Measurements from ENCODE around the gene TP53TG5.

Gene TP53TG5

DNA sequence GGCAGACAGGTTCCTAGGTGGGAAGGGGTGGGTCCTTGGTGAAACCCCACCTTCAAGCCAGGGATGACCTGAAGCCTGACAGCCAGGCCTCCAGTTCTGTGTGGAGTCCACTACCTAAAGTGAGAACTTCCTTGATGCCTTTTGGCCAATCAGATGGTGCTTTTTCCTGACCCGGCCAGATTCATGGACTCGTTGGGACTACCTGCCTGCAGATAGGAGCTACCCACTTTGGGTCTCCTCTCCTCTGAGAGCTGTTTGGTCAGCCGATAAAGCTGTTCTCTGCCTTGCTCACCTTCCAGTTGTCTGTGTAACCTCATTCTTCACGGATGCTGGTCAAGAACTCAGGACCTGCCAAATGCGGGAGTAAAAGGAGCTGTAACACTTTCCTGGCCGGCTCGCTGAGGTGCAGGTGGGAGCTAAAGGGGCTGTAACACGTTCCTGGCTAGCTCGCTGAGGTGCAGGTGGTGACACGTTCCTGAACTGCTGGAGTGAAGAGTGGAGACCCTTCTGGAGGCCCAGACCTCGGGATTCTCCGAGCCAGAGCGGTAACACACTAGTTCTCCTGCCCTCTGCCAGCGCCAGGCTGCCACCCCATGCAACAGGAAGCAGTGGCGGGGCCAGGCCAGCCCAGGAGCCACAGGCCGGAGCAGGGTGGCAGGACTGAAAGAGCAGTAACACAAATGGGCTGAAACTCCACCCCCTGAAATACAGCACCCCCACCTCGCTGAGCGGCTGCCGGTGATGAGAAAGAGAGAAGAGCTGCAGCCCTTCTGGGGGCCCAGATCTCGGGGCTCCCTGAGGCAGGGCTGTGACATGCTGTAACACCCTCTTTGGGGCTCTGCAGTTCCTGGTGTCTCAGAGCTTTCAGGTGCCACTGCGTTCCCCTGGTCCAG lies 16.3 kb upstream of the TP53TG5 start:
- Histone ChIP-seq H3K4me3 (ENCODE audit: control insufficient read depth in 1 of 7, extremely low read depth in 1 of 7, insufficient read depth in 4 of 7, low read depth in 2 of 7, low read length in 6 of 7) (no peak overlapping the region), H3K27ac (ENCODE audit: insufficient read depth in 1 of 2, low read depth in 1 of 2, low read length in 2 of 2, poor library complexity in 1 of 2, severe bottlenecking in 2 of 2) (no peak overlapping the region), H3K36me3 (ENCODE audit: control insufficient read depth in 4 of 4, insufficient read depth in 4 of 4, low read length in 3 of 4) (no peaks in the 10 kb centered on the region), H3K27me3 (replicated peaks in 2 of 5; ENCODE audit: control insufficient read depth in 4 of 5, insufficient read depth in 5 of 5, low read length in 4 of 5) (no peaks in the 10 kb centered on the region), H3K9me3 (ENCODE audit: control extremely low read depth in 1 of 5, control insufficient read depth in 4 of 5, insufficient read depth in 2 of 5, low read depth in 1 of 5, low read length in 4 of 5) (peaks cover 0 to 2% (median 0%) of the 10 kb centered on the region in 5 experiments), H3K4me1 (ENCODE audit: control extremely low read depth in 1 of 4, control insufficient read depth in 4 of 4, insufficient read depth in 4 of 4, low read length in 3 of 4) (no peaks in the 10 kb centered on the region)
- ChIA-PET POLR2A (no interaction called here), CTCF (interaction anchor here (0.6 to 1.8 kb wide), 5 partner anchors 9 to 42 kb away, joined by 3 to 6 read pairs (median 4); partner anchors contain the start of gene SYS1)
- 90% methylated on average over 20 of the region's 21 CpGs for WGBS (ENCODE audit: insufficient coverage)
- DNase-seq, result no peak

DNA sequence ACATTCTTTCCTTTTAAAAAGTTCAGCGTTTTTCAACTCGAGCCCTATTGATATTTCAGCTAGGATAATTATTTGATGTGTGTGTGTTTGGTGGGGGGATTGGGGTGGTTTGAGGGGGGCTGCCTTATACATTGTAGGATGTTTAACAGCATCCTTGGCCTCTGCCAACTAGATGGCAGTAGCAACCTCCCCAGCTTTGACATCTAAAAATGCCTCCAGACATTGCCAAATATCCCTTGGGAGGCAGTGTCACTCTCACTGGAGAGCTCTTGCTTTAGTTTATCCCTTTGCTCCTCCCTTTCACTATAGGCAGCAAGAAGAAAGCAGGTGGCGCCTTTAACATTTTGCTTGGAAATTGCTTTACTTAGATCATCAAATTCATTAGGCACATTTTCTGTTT lies 14.6 kb upstream of the TP53TG5 start:
- Histone ChIP-seq H3K9me3 (ENCODE audit: control extremely low read depth in 1 of 5, control insufficient read depth in 4 of 5, insufficient read depth in 2 of 5, low read depth in 1 of 5, low read length in 4 of 5) (no peaks in the 10 kb centered on the region), H3K27ac (ENCODE audit: insufficient read depth in 1 of 2, low read depth in 1 of 2, low read length in 2 of 2, poor library complexity in 1 of 2, severe bottlenecking in 2 of 2) (no peak overlapping the region), H3K36me3 (ENCODE audit: control insufficient read depth in 4 of 4, insufficient read depth in 4 of 4, low read length in 3 of 4) (no peaks in the 10 kb centered on the region), H3K4me1 (ENCODE audit: control extremely low read depth in 1 of 4, control insufficient read depth in 4 of 4, insufficient read depth in 4 of 4, low read length in 3 of 4) (no peaks in the 10 kb centered on the region), H3K4me3 (ENCODE audit: control insufficient read depth in 1 of 7, extremely low read depth in 1 of 7, insufficient read depth in 4 of 7, low read depth in 2 of 7, low read length in 6 of 7) (no peak overlapping the region), H3K27me3 (replicated peaks in 2 of 5; ENCODE audit: control insufficient read depth in 4 of 5, insufficient read depth in 5 of 5, low read length in 4 of 5) (no peaks in the 10 kb centered on the region)
- ChIA-PET POLR2A (no interaction called here), CTCF (interaction anchor here (0.6 to 2.3 kb wide), 5 partner anchors 12 to 1124 kb away, joined by 3 to 9 read pairs (median 3); no protein-coding TSS in a partner anchor)
- 100% methylated on average over 1 of the region's 3 CpGs for WGBS (ENCODE audit: insufficient coverage)
- no peak for DNase-seq

DNA sequence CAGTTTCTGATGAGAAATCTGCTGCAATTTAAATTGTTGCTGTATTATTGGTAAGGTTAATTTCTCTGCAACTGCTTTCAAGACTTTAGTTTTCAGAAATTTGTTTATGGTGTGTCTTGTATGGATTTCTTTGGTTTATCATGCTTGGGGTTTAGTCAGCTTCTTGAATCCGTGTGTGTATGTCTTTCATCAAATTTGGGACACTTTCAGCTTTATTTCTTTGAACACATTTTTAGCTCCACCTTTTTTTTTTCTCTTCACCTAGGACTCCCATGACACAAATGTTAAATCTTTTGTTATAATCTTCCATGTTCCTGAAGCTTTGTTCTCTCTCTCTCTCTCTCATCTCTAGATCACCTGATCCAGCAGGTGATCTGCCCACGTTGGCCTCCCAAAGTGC lies 13.4 kb upstream of the TP53TG5 start:
- H3K9me3 ChIP-seq (ENCODE audit: control extremely low read depth in 1 of 5, control insufficient read depth in 4 of 5, insufficient read depth in 2 of 5, low read depth in 1 of 5, low read length in 4 of 5), result no peaks in the 10 kb centered on the region
- H3K4me1 ChIP-seq (ENCODE audit: control extremely low read depth in 1 of 4, control insufficient read depth in 4 of 4, insufficient read depth in 4 of 4, low read length in 3 of 4), result no peaks in the 10 kb centered on the region
- 100% methylated on average over 2 of the region's 2 CpGs for WGBS (ENCODE audit: insufficient coverage)
- no peaks in the 10 kb centered on the region for H3K36me3 ChIP-seq (ENCODE audit: control insufficient read depth in 4 of 4, insufficient read depth in 4 of 4, low read length in 3 of 4)
- CTCF ChIA-PET, result interaction anchor here (0.8 to 2.3 kb wide), 2 partner anchors 11 to 46 kb away, joined by 3 to 9 read pairs; no protein-coding TSS in a partner anchor
- POLR2A ChIA-PET, result interaction anchor here (0.6 to 1.0 kb wide), 2 partner anchors 19 to 45 kb away, joined by 3 to 4 read pairs; no protein-coding TSS in a partner anchor
- H3K4me3 ChIP-seq (ENCODE audit: control insufficient read depth in 1 of 7, extremely low read depth in 1 of 7, insufficient read depth in 4 of 7, low read depth in 2 of 7, low read length in 6 of 7), result no peak overlapping the region
- DNase-seq, result no peak
- no peak overlapping the region for H3K27ac ChIP-seq (ENCODE audit: insufficient read depth in 1 of 2, low read depth in 1 of 2, low read length in 2 of 2, poor library complexity in 1 of 2, severe bottlenecking in 2 of 2)
- H3K27me3 ChIP-seq (replicated peaks in 2 of 5; ENCODE audit: control insufficient read depth in 4 of 5, insufficient read depth in 5 of 5, low read length in 4 of 5), result no peaks in the 10 kb centered on the region

DNA sequence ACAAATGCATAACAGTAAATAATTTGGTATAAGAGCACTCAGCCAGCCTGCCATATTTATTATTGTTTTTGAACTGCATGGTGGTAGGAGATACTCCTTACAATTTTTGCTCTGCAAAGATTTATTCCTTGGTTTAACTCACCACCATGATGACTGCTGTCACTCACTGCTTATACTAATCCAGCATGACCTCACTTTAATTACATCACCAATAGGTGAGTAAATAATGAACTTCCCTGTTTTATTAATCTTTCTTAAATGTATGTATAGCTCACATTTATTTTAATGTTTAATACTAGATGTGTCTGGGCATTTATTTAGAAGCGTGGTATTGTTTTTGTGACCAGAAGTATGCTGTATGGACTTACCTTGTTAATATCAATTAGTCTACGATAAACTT lies 12.8 kb upstream of the TP53TG5 start:
- H3K4me3 ChIP-seq (ENCODE audit: control insufficient read depth in 1 of 7, extremely low read depth in 1 of 7, insufficient read depth in 4 of 7, low read depth in 2 of 7, low read length in 6 of 7), result no peak overlapping the region
- no peaks in the 10 kb centered on the region for H3K36me3 ChIP-seq (ENCODE audit: control insufficient read depth in 4 of 4, insufficient read depth in 4 of 4, low read length in 3 of 4)
- H3K9me3 ChIP-seq (ENCODE audit: control extremely low read depth in 1 of 5, control insufficient read depth in 4 of 5, insufficient read depth in 2 of 5, low read depth in 1 of 5, low read length in 4 of 5), result no peaks in the 10 kb centered on the region
- no peaks in the 10 kb centered on the region for H3K27me3 ChIP-seq (replicated peaks in 2 of 5; ENCODE audit: control insufficient read depth in 4 of 5, insufficient read depth in 5 of 5, low read length in 4 of 5)
- DNase-seq, result no peak
- WGBS (ENCODE audit: insufficient coverage), result no CpG with 5 or more reads among the region's 2 CpGs
- POLR2A ChIA-PET, result interaction anchor here (0.6 to 1.0 kb wide), 2 partner anchors 18 to 45 kb away, joined by 3 to 4 read pairs; no protein-coding TSS in a partner anchor
- CTCF ChIA-PET, result interaction anchor here (0.8 to 2.3 kb wide), 2 partner anchors 12 to 46 kb away, joined by 3 to 9 read pairs; no protein-coding TSS in a partner anchor
- H3K27ac ChIP-seq (ENCODE audit: insufficient read depth in 1 of 2, low read depth in 1 of 2, low read length in 2 of 2, poor library complexity in 1 of 2, severe bottlenecking in 2 of 2), result no peak overlapping the region
- H3K4me1 ChIP-seq (ENCODE audit: control extremely low read depth in 1 of 4, control insufficient read depth in 4 of 4, insufficient read depth in 4 of 4, low read length in 3 of 4), result no peaks in the 10 kb centered on the region

DNA sequence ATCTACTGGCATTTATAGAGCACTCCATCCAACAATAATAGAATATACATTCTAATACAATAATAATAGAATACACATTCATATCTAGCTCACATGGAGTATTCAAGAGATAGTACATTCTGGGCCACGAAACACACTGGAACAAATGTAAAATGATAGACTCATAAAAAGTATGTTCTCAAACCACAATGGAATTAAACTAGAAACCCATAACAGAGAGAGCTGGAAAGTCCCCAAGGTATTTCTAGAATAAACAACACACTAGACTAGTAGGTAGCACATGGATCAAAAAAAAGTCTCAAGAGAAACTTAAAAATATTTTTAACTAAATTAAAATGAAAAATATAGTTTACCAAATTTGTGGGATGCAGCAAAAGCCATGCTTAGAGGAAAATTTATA lies 9.1 kb upstream of the TP53TG5 start:
- ChIA-PET CTCF (interaction anchor here (1.6 to 3.6 kb wide), 4 partner anchors 10 to 64 kb away, joined by 4 to 20 read pairs (median 8); no protein-coding TSS in a partner anchor), POLR2A (no interaction called here)
- Histone ChIP-seq H3K27ac (ENCODE audit: insufficient read depth in 1 of 2, low read depth in 1 of 2, low read length in 2 of 2, poor library complexity in 1 of 2, severe bottlenecking in 2 of 2) (no peak overlapping the region), H3K27me3 (replicated peaks in 2 of 5; ENCODE audit: control insufficient read depth in 4 of 5, insufficient read depth in 5 of 5, low read length in 4 of 5) (no peaks in the 10 kb centered on the region), H3K36me3 (ENCODE audit: control insufficient read depth in 4 of 4, insufficient read depth in 4 of 4, low read length in 3 of 4) (no peaks in the 10 kb centered on the region), H3K4me1 (ENCODE audit: control extremely low read depth in 1 of 4, control insufficient read depth in 4 of 4, insufficient read depth in 4 of 4, low read length in 3 of 4) (no peaks in the 10 kb centered on the region), H3K4me3 (ENCODE audit: control insufficient read depth in 1 of 7, extremely low read depth in 1 of 7, insufficient read depth in 4 of 7, low read depth in 2 of 7, low read length in 6 of 7) (no peak overlapping the region), H3K9me3 (ENCODE audit: control extremely low read depth in 1 of 5, control insufficient read depth in 4 of 5, insufficient read depth in 2 of 5, low read depth in 1 of 5, low read length in 4 of 5) (no peaks in the 10 kb centered on the region)
- DNase-seq, result no peak
- WGBS (ENCODE audit: insufficient coverage), result no CpG with 5 or more reads among the region's 1 CpG

GRCh38 chr20:45377269-45377668 lies 856 bp downstream of the TP53TG5 start:
- WGBS (ENCODE audit: insufficient coverage), result 96% methylated on average over 10 of the region's 11 CpGs
- Histone ChIP-seq H3K9me3 (ENCODE audit: control extremely low read depth in 1 of 5, control insufficient read depth in 4 of 5, insufficient read depth in 2 of 5, low read depth in 1 of 5, low read length in 4 of 5) (no peaks in the 10 kb centered on the region), H3K36me3 (ENCODE audit: control insufficient read depth in 4 of 4, insufficient read depth in 4 of 4, low read length in 3 of 4) (no peaks in the 10 kb centered on the region), H3K27me3 (replicated peaks in 2 of 5; ENCODE audit: control insufficient read depth in 4 of 5, insufficient read depth in 5 of 5, low read length in 4 of 5) (no peaks in the 10 kb centered on the region), H3K4me3 (ENCODE audit: control insufficient read depth in 1 of 7, extremely low read depth in 1 of 7, insufficient read depth in 4 of 7, low read depth in 2 of 7, low read length in 6 of 7) (no peak overlapping the region), H3K4me1 (ENCODE audit: control extremely low read depth in 1 of 4, control insufficient read depth in 4 of 4, insufficient read depth in 4 of 4, low read length in 3 of 4) (peaks cover 0 to 13% (median 10%) of the 10 kb centered on the region in 4 experiments), H3K27ac (ENCODE audit: insufficient read depth in 1 of 2, low read depth in 1 of 2, low read length in 2 of 2, poor library complexity in 1 of 2, severe bottlenecking in 2 of 2) (no peak overlapping the region)
- POLR2A ChIA-PET, result no interaction called here
- DNase-seq, result no peak
- CTCF ChIA-PET, result interaction anchor here (0.6 to 22.7 kb wide), 7 partner anchors 10 to 374 kb away, joined by 3 to 353 read pairs (median 4); partner anchors contain the start of gene DBNDD2

DNA sequence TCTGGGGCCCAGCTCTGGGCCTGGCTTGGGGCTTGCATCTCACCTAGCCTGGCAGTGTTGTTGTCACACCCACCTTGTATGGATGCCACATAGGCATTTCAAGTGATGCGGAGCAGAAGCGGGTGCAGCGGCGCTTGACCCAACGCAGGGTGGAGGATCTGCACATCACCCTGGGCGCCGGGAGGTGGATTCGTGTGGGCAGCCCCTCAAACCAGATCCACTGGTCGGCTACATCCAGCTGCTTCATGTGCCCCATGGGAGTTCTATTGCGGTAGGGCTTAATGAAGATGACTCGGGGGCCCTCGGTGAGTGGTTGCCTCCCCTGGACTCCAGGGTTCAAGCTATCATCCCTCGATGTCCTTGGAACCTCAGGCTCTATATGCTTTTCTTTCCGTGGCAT lies 3.2 kb downstream of the TP53TG5 start:
- H3K27me3 ChIP-seq (replicated peaks in 2 of 5; ENCODE audit: control insufficient read depth in 4 of 5, insufficient read depth in 5 of 5, low read length in 4 of 5), result no peaks in the 10 kb centered on the region
- no peak for DNase-seq
- POLR2A ChIA-PET, result no interaction called here
- no peak overlapping the region for H3K4me3 ChIP-seq (ENCODE audit: control insufficient read depth in 1 of 7, extremely low read depth in 1 of 7, insufficient read depth in 4 of 7, low read depth in 2 of 7, low read length in 6 of 7)
- WGBS (ENCODE audit: insufficient coverage), result 100% methylated on average over 14 of the region's 14 CpGs
- peaks cover 0 to 4% (median 0%) of the 10 kb centered on the region in 4 experiments for H3K36me3 ChIP-seq (ENCODE audit: control insufficient read depth in 4 of 4, insufficient read depth in 4 of 4, low read length in 3 of 4)
- CTCF ChIA-PET, result interaction anchor here (1.8 to 22.7 kb wide), 10 partner anchors 12 to 396 kb away, joined by 6 to 353 read pairs (median 28); partner anchors contain the start of genes DBNDD2 and SYS1
- H3K9me3 ChIP-seq (ENCODE audit: control extremely low read depth in 1 of 5, control insufficient read depth in 4 of 5, insufficient read depth in 2 of 5, low read depth in 1 of 5, low read length in 4 of 5), result no peaks in the 10 kb centered on the region
- peaks cover 0 to 13% (median 10%) of the 10 kb centered on the region in 4 experiments for H3K4me1 ChIP-seq (ENCODE audit: control extremely low read depth in 1 of 4, control insufficient read depth in 4 of 4, insufficient read depth in 4 of 4, low read length in 3 of 4)
- no peak overlapping the region for H3K27ac ChIP-seq (ENCODE audit: insufficient read depth in 1 of 2, low read depth in 1 of 2, low read length in 2 of 2, poor library complexity in 1 of 2, severe bottlenecking in 2 of 2)
